ENCODE data around the gene TNFRSF19.

The TNFRSF19 gene

DNA sequence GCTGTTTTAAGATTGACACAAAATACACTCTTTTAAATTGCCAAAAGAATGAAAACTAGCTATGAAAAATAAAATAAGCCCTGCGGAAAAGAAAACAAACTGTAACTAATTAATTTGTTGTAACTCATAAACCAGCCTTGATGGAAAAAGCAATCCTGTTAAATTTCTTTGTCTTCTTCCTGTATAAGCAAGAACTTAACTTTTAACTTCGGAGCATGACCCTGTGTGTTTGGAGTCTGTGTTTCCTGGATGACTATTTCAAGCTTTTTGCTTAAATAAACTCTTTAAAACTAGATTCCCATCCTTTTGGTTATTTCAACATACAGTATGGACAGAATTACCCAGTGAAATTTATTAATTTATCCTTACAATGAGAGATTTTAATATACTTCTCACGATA is 122.6 kb downstream of the TNFRSF19 start:
- DNase-seq, result no peak

DNA sequence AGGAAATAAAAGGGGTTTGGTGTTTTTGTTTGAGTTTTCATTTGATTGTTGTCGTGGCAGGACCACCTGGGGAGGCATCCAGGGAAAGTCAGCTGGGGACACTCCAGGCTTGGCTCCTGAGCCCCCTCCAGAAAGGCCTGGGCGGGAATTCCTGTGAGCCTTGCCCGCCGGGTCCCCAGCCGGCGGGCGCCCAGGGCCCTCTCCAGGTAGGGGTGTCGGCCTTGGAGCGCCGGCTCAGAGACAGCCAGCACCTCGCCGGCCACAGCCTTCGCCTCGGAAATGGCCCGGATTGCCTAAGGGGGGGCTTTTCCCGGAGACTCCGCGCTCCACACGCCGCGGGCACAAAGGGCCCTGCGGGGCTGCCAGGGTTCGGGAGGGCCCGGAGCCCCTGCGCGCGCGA is 125.0 kb downstream of the TNFRSF19 start:
- DNase-seq, result no peak

DNA sequence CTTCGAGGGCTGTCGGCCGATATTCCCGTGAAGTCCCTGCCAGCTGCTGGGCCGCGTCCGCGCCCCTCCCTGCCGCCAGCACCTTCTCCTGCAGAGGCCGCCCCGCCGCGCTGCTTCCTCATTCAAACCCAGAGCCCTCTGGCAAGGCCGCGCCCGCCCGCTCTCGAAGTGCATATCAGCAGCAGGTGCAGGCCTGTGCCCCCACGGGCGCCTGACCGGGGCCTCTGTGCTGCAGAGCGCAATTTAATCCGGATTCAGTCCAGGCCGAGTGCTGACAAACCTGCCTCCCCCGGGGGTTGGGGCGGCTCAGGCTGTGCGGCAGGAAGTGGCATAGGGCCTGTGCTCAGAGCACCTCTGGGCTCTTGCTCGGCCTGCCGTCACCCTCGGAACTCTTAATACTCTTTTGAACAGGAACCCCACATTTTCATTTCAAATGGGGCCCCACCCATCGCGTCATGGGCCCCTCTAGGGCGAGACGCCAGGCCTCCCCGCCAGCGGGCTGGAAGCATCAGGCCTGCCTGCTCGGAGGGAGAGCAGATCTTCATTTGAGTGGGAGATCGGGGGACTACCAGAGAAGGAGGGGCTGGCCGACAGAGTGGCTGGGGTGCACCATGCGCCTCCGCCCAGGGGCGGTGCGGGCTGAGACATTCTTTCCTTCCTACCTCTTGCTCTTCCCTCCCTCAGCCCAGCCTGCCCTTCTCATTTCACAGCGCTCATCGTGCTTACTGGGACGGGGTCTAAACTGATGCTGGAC is 125.7 kb downstream of the TNFRSF19 start:
- no peak for DNase-seq

DNA sequence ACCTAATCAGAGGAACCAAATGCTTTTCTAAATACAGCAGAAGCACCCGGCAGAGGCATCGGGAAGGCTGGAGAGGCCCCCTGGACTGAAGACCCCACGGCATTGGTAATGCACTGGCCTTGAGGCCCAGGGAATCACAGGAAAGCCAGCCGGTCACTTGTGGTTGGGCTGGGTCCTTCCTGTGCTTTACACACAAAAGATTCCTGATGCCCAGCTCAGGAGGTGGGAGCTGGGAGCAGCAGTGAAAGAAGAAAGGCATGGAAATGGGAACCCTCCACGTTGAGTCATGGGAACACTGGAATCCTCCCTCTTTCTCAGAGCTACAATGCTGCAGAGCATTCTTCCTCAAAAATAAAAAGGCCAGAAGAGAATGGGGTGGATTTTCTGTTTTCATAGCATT is 126.4 kb downstream of the TNFRSF19 start:
- DNase-seq, result no peak

DNA sequence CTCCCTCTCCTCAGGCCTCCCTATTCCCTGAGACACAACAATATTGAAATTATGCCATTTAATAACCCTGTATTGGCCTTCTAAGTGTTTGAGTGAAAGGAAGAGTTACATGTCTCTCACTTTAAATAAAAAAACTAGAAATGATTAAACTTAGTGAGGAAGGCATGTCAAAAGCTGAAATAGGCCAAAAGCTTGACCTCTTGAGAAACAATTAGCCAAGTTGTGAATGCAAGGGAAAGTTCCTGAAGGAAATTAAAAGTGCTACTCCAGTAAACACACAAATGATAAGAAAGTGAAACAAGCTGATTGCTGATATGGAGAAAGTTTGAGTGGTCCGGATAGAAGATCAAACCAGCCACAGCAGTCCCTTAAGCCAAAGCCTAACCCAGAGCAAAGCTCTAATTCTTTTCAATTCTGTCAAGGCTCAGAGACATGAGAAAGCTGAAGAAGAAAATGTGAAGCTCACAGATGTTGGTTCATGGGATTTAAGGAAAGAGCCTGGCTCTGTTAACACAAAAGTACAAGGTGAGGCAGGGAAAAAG is 127.6 kb downstream of the TNFRSF19 start:
- no peak for DNase-seq

DNA sequence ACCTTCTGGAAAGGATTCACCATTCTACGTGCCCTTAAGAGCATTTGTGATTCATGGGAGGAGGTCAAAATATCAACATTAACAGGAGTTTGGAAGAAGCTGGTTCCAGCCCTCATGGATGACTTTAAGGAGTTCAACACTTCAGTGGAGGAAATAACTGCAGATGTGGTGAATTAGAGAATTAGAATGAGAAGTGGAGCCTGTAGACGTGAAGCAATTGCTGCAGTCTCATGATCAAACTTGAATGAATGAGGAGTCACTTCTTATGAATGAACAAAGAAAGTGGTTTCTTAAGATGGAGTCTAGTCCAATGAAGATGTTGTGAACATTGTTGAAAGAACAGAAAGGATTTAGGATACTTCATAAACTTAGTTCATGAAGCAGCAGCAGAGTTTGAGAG is 129.1 kb downstream of the TNFRSF19 start:
- DNase-seq, result no peak

DNA sequence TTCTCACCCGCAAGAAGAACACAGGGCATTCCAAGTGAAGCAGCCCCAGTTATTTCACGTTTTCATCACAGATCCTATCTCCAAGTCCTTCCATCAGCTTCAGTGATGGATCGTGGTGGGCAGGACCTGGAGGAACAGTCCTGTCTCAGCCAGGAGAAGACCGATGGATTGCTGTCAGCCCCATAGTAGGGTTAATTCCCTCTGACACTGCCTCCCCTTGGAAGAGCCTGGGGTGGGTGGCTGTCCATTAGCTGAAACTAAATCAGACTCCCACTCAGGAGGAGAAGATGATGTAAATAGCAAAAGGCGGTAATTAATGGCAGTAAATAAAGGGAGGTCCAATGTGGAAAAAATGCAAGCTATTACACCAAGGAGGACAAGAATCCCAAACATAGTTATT is 131.0 kb downstream of the TNFRSF19 start:
- no peak for DNase-seq

DNA sequence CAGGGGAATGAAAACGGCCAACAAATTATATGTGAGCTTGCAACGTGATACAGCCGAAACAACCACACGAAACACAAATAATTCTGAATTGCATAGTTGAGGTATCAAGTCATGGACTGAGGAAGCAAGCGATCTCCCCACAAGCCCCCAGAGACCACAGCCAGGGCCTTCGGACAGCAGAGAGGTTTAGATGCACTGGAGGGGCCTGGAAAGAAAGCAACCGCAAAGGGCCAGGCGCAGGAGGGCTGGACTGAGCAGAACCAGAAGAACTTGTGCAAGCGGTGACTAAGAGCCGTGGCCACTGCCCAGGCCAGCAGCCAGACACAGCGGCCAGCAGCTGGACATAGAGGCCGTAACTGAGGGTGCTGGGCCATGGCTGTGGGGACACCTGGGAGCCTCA is 131.4 kb downstream of the TNFRSF19 start:
- DNase-seq, result no peak

DNA sequence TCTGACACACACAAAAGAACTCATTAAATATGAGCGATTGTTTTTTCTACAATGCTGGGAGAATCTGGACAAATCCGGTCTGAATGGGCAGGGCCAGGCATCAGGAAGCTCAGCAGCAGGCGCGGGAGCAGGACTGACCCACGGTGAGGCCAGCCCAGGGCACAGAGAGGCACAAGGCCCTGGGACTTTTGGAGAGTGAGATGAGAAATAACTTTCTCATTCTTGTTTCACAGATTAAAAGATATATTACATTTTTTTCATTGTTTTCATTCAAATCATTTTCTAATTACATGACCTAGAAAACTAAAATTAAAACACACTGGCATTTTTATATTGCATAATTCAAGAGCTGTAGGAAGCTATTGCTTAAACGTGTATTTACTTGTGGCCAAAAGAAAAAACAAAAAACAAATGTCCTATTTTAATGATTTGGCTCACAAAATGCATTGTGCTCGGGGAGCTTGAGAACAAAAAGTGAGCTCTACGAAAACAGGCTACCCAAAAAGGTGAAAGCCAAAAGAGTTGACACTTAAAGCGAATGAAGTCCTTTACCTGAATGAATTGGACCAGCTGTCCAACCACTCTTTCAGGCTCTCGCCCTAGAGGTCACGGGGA is 133.1 kb downstream of the TNFRSF19 start:
- no peak for DNase-seq

DNA sequence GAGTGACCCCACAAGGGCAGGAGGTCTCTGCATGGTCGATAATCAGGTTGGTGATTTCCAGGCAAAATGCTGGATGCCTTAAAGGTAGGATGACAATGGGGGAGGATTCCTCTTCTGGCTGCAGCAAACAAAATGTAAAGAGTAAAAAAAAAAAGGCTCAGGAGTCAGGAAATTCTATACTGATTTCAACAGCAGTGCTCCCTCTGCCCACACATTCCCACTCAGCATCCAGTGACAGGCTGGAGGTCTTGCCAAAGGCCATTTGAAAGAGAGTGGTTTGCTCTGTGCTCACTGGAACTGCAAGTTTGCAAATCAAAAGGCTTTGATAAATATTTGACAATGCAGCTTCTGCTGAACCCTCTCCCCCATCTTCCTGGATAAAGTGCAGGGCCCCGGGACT is 135.4 kb downstream of the TNFRSF19 start:
- no peak for DNase-seq

DNA sequence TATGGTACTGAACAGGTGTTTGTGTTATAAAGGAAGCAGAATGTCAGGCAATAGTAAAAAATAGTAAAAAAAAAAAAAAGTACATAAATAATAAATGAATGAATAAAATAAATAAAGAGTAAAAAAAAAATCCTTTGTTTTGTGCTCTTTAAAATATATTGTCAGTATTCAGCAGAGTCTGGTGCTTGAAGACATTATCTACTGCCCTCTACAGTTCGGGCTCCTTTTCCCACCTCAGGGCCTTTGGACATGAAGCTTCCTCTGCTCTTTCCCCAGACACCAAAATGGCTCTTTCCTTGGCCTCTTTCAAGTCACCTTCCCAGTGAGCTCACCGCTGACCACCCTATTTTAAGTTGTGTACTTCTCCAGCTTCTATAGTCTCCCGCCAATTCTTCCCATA is 137.5 kb downstream of the TNFRSF19 start:
- DNase-seq, result peak; percentile 35

DNA sequence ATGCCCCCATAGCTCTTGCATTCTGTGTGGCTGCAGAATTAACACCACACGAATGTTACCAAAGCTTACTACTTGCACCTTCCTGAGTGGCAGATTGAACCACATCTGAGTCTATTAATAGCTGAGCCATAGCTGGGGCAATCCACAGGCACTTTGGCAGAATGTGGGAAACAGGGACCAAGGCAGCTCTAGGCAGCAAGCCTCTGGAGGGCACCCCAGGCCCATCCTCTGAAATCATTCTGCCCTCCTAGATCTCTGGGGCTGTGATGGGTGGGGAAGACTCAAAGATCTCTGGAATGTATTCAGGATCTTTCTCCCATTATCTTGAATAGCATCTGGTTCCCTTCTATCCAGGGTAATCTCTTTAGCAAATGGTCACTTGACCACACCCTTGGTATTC is 139.3 kb downstream of the TNFRSF19 start:
- DNase-seq, result no peak

DNA sequence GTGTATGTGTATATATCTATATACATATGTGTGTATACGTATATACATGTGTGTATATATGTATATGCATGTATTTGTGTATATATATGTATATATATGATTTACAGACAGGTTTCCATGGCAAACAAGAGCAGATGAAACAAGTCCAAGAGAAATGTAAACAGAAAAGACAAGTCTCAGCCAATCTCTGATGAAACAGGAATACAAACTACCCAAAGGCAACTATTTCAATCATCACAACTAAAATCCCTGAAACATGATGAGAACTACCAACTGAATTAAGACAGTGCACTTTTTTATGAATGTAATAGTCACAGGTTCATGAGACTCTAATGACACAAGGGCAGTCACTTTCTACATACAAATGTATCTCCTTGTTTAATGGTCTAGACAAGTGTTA is 140.2 kb downstream of the TNFRSF19 start:
- no peak for DNase-seq

DNA sequence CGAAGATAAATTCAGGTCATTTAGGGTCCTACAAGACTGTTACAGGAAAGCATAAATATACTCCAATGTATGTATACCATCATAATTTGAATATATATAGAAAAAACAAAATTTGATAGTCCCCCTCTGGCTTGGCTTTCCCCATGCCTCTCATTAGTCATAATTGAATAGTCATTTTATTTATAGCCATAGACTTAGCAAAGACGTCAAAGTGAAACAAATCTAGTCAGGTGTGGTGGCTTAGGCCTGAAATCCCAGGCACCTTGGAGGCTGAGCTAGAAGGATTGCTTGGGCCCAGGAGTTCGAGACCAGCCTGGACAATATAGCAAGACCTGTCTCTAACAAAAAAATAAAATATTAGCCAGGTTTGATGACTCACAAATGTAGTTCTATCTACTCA is 141.1 kb downstream of the TNFRSF19 start:
- no peak for DNase-seq

DNA sequence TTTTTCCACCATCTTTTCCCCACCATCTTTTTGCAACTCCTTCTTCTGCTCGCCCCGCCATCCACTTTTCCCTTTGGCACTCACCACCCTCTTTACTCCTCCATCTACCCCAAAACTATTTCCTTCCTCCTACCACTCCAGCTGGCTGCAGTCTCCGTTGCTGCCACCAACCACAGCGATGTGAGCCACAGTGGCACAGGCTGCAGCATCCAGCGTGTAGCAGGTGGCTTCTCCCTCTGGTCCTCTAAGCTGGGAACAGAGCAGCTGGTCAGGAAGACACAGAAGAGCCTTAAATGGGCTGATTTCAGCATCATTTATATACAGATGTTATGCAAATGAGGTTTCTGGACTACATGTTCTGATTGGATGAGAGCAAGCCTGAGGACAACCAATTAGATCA is 144.5 kb downstream of the TNFRSF19 start:
- no peak for DNase-seq

DNA sequence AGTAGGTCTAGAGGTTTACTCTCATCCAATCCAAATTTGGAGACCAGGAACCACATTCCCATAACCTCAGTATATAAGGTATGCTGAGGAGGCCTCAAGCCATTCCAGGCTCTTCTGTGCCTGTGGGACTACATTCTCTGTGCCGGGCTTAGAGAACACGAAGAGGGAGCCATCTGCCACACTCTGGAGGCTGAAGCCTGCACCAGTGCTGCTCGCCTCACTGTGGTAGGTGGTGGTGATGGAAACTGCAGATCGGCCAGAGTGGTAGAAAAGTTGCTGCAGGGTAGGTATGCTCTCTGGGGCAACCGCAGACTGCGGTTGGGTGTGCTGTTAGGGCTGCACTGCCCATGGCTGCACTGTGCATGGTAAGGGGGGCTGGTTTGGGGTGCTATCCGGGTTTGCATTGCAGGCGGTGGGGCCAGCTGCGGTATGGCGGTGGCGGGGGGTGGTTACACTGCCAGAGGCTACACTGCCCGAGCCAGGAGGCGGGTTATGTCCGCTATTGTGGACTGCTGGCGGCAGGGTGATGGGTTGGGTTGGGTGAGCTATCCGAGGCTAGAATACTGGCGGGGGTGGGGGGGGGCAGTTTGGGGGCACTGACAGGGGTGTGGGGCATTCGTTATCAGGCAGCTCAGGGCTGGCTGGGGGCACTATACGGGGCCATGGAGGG is 145.0 kb downstream of the TNFRSF19 start:
- no peak for DNase-seq

DNA sequence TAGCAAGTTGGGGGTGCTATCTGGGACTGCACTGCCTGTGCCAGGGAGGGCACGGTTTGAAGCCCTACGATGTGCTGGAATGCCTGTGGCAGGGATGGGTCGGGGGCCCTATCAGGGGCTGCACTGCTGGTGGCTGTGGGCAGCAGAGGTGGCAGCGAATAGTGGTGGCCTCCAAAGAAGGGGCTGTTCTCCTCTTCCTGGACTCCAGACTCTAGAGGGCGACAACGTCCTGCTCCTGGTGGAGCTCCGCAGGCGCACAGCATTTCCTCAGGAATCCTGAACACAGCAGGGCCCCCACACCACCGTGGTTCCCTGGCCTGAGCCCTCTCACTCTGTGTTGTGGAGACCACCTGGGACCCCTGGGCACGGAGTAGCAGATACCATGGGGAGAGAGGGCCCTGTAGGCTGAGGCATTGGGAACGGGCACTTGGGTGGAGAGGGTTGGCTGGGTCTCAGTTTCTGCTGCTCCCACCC is 145.6 kb downstream of the TNFRSF19 start:
- peak; percentile 66 for DNase-seq

DNA sequence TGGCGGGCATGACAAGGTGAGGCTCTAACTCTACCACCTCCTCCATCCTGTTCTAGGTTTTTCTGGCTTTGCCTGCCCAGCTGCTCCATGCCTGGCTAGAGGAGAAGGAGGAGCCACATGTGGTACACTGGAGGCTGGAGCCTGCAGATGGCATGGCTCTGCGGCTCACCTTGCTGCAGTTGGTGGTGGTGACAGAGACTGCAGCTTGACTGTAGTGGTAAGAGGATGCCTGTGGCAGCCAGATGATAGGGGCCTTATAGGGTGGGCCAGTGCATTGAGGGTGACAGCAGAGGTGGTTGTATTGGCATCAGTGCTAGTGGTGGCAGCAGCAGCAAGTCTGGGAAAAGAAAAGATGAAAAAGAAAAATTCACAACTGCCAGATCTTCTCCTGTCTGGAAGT is 146.2 kb downstream of the TNFRSF19 start:
- DNase-seq, result no peak

DNA sequence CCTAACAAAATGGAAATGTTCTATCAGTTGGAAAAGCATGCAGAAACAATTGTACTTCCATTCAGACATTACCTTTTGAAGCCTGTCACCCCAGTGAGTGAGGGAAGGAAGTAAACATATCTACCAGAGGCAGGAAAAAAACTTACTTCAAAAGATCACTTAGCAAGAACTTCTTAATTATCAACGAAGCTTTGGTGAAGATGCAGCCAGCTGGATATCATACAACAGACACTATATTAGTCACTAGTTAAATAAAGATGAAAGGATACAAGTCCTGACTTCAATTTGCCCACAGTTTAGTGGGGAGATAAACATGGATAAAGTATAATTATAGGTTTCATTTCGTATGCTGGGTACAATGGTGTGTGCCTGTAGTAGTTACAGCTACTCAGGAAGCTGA is 148.8 kb downstream of the TNFRSF19 start:
- DNase-seq, result peak; percentile 85

DNA sequence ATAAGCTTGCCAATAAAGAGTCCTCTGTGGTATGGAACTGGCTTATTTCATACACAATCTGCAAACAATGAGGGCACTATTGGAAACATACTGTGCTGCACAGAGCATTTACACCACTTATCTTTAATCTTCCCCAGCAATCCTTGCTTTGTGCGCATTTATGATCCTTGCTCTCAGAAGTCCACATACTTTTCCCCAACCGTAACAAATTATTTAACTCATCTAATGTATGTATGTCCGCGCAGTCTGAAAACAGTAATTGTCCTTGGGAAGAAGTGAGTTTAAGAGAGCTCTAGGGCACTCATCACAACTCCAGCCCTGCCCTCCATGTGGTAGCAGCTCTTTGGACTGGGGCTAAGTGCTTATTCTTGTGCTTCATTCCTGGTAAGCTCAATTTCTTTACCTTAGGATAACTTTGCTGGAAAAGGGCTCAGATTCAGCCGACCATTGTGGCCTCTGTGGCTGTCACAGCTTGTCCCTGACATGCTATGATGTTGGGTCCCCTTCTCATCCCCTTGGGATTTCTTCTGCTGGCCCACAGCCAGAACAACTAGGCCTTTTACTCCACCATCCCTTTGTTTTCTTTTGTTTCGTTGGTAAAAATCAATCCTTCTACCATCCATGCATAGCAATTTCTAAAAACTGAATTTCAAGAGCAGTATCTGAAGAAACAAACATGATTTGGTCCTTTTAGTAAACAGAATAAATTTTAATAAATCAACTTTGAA is 152.7 kb downstream of the TNFRSF19 start:
- no peak for DNase-seq

DNA sequence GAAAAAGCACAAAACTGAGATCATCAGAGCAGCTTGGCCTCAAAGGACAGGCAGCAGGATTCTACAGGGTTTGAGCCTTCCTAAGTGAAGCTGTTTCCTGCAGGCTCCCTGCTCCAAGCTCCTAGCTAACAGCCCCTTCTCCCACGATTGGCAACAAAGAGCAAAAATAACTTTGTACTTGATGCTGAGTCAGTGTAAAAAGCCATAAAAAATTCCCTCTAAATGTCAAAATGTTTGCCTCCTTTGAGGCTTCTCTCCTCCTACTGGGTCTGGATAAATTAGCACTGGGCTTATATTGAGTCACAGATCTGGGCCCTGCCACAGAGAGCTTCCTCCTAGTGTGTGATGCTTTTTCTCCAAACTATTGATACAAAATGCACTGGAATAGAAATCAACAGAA is 153.3 kb downstream of the TNFRSF19 start:
- DNase-seq, result no peak

DNA sequence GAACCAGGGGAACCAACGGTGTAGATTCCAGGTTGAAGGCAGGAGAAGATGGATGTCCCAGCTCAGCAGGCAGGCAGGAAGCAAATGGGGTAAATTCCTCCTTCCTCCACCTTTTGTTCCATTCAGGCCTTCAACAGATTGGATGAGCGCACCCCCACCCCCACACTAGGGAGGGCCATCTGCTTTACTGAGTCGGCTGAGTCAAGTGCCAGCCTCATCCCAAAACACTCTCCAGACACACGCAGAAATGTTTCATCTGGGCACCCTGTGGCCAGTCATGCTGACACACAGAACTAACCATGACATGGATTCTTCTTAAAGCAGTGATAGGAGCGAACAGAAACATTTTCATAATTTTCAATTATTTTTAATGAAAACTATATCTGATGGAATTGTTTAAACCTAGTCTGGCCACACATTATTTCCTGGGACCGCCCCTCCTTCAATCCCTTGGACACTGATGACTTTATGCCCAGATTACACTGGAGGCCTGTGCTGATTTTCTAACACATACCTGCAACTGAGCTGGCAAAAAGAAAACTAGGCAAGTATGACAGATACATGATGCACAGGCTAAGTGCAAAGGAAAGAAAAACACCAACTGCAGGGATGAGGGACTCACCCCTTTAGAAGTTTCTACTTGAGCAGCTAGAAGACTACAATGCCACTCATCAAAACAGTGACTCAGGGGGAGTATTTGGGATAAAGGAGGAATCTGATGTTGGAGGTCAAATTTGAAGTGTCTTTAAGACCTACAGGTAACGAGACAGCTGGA is 154.2 kb downstream of the TNFRSF19 start:
- DNase-seq, result no peak

All from NCI-H748 treated with DMSO at 0.1 percent for 48 hours (cell line).